Transverse colon (tissue), 4 donors: ENCODE results near the gene ACSL4.

Experiments used
- CTCF ChIP-seq, 5 experiments: fragments of 200-600 bp in 3 of 5; fragments of 450-650 bp in 2 of 5; sonication (generic) in 3 of 5; IDR thresholded peaks; 1 replicate in 2 of 5; 2 replicates in 3 of 5; pipeline ENCODE4 v1.5.1; 2016 to 2017; ENCODE audit warnings: antibody characterized with exemption in 5 of 5, inconsistent platforms in 3 of 5, mild to moderate bottlenecking in 2 of 5, moderate library complexity in 1 of 5
- POLR2AphosphoS5 ChIP-seq, 3 donors: sonication (generic); formaldehyde crosslinking; IDR thresholded peaks; one replicate each; pipeline ENCODE4 v1.6.1; 2016; ENCODE audit warnings: antibody characterized with exemption in 3 of 3

DNA sequence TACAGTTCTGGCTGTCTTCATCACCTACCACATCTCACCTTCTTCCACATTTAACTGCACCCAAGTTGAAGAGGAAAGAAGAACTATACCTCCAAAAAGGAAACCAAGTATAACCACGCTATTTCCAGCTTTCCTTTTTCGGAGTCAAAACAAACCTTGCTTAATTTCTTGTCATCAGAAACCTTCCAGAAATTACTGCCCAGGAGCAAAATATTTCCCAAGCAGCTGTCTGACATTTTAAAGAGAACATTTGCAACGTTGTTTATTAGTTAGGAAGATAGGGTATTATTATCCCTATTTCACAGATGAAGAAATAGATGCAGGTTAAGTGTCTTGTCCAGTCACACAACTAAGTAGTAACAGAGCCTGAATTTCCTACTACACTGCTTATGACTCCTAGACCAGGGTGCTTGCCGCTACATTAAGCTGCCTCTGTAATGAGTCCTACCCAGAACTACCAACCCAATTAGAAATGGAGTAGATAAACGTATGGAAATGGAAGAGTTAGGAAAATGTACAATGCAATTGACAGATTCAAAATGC lies 2.2 kb upstream of the ACSL4 start:
- no peak for TF ChIP-seq CTCF (IDR thresholded peaks at IDR 0.05)
- TF ChIP-seq POLR2AphosphoS5 (IDR thresholded peaks at IDR 0.05): no peak
